ENCODE results near the gene XRCC3. TPM values are rescaled to one million over a fixed set of nuclear protein-coding genes. Genes with fewer than 3 reads are reported as not detected.

The XRCC3 gene
- total and polyA plus RNA-seq, 12 donors: 1.0 to 4.4 (median 3.0) TPM

GRCh38 chr14:103700753-103701490, 14.3 kb downstream of the XRCC3 start:
- peak overlapping the region in 9 of 10 donors; percentile 39 to 83 (median 56) for H3K27ac ChIP-seq
- H3K27me3 ChIP-seq: no peaks in the 10 kb centered on the region
- intact Hi-C loops (cut with DNase I): loop anchor here in 1 of 10 donors (10.0 kb wide), 1 partner anchor 126 kb away; no protein-coding TSS in a partner anchor
- H3K36me3 ChIP-seq: peaks cover 0 to 88% (median 19%) of the 10 kb centered on the region in 9 donors
- H3K4me3 ChIP-seq: no peak overlapping the region
- no peaks in the 10 kb centered on the region for H3K9me3 ChIP-seq
- ATAC-seq (peak in 4 of 8 donors; percentile 5 to 46 (median 38)), DNase-seq (peak in 1 of 2 donors; percentile 10)
- no peak for TF ChIP-seq CTCF (IDR thresholded peaks at IDR 0.05)
- WGBS, 2 donors: 69 to 91% methylated on average over 21 of the region's 21 CpGs
- peaks cover 26 to 100% (median 69%) of the 10 kb centered on the region in 9 donors for H3K4me1 ChIP-seq

GRCh38 chr14:103699901-103700752, 15.1 kb downstream of the XRCC3 start:
- whole genome bisulfite sequencing, 2 donors: 71 to 85% methylated on average over 25 of the region's 25 CpGs
- ATAC-seq (peak; percentile 9 to 77 (median 48)), DNase-seq (no peak)
- H3K9me3 ChIP-seq: no peaks in the 10 kb centered on the region
- H3K4me1 ChIP-seq: peaks cover 23 to 100% (median 72%) of the 10 kb centered on the region in 9 donors
- H3K27me3 ChIP-seq: no peaks in the 10 kb centered on the region
- peaks cover 0 to 86% (median 22%) of the 10 kb centered on the region in 9 donors for H3K36me3 ChIP-seq
- intact Hi-C loops (cut with DNase I): loop anchor here in 1 of 10 donors (10.0 kb wide), 1 partner anchor 125 kb away; no protein-coding TSS in a partner anchor
- H3K4me3 ChIP-seq: no peak overlapping the region
- H3K27ac ChIP-seq: peak overlapping the region in 9 of 10 donors; percentile 39 to 83 (median 56)
- TF ChIP-seq CTCF (IDR thresholded peaks at IDR 0.05): no peak

DNA sequence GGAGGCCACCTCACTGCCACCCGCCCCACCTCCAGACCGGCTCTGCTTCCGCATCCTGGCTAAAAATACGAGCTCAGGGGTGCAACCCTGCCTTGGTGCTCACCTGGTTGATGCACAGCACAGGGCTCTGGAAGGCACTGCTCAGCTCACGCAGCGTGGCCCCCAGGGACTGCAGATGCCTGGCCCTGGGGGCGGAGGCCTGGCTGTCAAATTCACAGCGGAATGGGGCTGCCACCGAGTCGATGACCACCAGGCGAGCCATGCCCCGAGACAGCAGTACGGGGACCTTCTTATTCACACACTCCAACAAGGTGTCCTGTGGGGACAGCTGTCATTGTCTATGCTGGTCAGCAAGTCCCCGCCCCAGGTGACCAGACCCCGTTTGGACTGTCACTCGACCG, 16.0 kb downstream of the XRCC3 start:
- Histone ChIP-seq H3K27me3 (no peaks in the 10 kb centered on the region), H3K4me1 (peaks cover 23 to 91% (median 69%) of the 10 kb centered on the region in 9 donors), H3K36me3 (peaks cover 0 to 86% (median 31%) of the 10 kb centered on the region in 9 donors), H3K4me3 (no peak overlapping the region), H3K27ac (peak overlapping the region in 2 of 10 donors; percentile 55 to 75), H3K9me3 (no peaks in the 10 kb centered on the region)
- no peak for ATAC-seq
- DNase-seq: no peak
- no peak for TF ChIP-seq CTCF (IDR thresholded peaks at IDR 0.05)
- intact Hi-C loops (cut with DNase I): no loop called here
- 92 to 94% methylated on average over 17 of the region's 17 CpGs for WGBS, 2 donors
